GM23338 (cell line): ENCODE results near the gene GNRH2. TPM values are rescaled to one million over a fixed set of nuclear protein-coding genes. Genes with fewer than 3 reads are reported as not detected.

Source experiments
- ATAC-seq: fragments of 200-7000 bp; cut with Tn5 transposase; 3 replicates; pipeline ENCODE4 v1.9.1; 2020
- DNase-seq: peaks from one replicate; pipeline ENCODE4 v3.0.0-alpha.2; 2015; ENCODE audit warnings: low spot score
- H2AFZ ChIP-seq: fragments of 200-600 bp; sonication (generic); 2 replicates; pipeline ENCODE4 v1.8.0; 2016; ENCODE audit warnings: antibody characterized with exemption, mild to moderate bottlenecking, moderate library complexity
- H3F3A ChIP-seq: fragments of 200-600 bp; sonication (generic); replicated peaks from 2 replicates; pipeline ENCODE4 v1.8.0; 2017; ENCODE audit warnings: antibody characterized with exemption, mixed run types, low read depth
- H3K27ac ChIP-seq: fragments of 200-600 bp; sonication (generic); 2 replicates; pipeline ENCODE4 v1.6.1; 2016; ENCODE audit warnings: low read depth
- H3K27me3 ChIP-seq: fragments of 200-600 bp; sonication (generic); 2 replicates; pipeline ENCODE4 v1.8.0; 2016; ENCODE audit warnings: mild to moderate bottlenecking, mixed run types, moderate library complexity; ENCODE audit not compliant: insufficient read depth
- H3K36me3 ChIP-seq: fragments of 200-600 bp; sonication (generic); 2 replicates; pipeline ENCODE4 v1.8.0; 2016; ENCODE audit warnings: mild to moderate bottlenecking; ENCODE audit not compliant: insufficient read depth
- H3K4me1 ChIP-seq: fragments of 200-600 bp; sonication (generic); 2 replicates; pipeline ENCODE4 v1.8.0; 2016; ENCODE audit warnings: mild to moderate bottlenecking, moderate library complexity; ENCODE audit not compliant: insufficient read depth
- H3K4me2 ChIP-seq: fragments of 200-600 bp; sonication (generic); 2 replicates; pipeline ENCODE4 v1.7.1; 2017; ENCODE audit warnings: mixed run types
- H3K4me3 ChIP-seq: fragments of 200-600 bp; sonication (generic); 2 replicates; pipeline ENCODE4 v1.6.1; 2016; ENCODE audit warnings: mixed run types
- H3K79me2 ChIP-seq: fragments of 200-600 bp; sonication (generic); replicated peaks from 2 replicates; pipeline ENCODE4 v1.8.0; 2017; ENCODE audit warnings: mild to moderate bottlenecking; ENCODE audit not compliant: insufficient read depth
- H3K9me2 ChIP-seq: fragments of 200-600 bp; sonication (generic); 2 replicates; pipeline ENCODE4 v1.8.0; 2017; ENCODE audit not compliant: insufficient read depth
- H4K20me1 ChIP-seq: fragments of 200-600 bp; sonication (generic); replicated peaks from 2 replicates; pipeline ENCODE4 v1.8.0; 2017; ENCODE audit warnings: mild to moderate bottlenecking; ENCODE audit not compliant: insufficient read depth
- H3K27ac Mint-ChIP-seq: 2 replicates; pipeline ENCODE4 v1.8.0; 2020; ENCODE audit warnings: inconsistent platforms, mild to moderate bottlenecking, moderate library complexity, mixed read lengths
- H3K27me3 Mint-ChIP-seq: 3 replicates; pipeline ENCODE4 v1.8.0; 2022; ENCODE audit warnings: low read depth, mild to moderate bottlenecking, moderate library complexity, mixed read lengths, inconsistent platforms; ENCODE audit not compliant: insufficient read depth, poor library complexity
- H3K36me3 Mint-ChIP-seq: 3 replicates; pipeline ENCODE4 v1.8.0; 2021; ENCODE audit warnings: low read depth, mild to moderate bottlenecking, inconsistent platforms, moderate library complexity, mixed read lengths
- H3K4me1 Mint-ChIP-seq: 3 replicates; pipeline ENCODE4 v1.8.0; 2020; ENCODE audit warnings: mild to moderate bottlenecking, inconsistent platforms, mixed read lengths
- H3K4me3 Mint-ChIP-seq: 3 replicates; pipeline ENCODE4 v1.8.0; 2021; ENCODE audit warnings: moderate library complexity, mild to moderate bottlenecking, inconsistent platforms, mixed read lengths
- H3K9me3 Mint-ChIP-seq: 3 replicates; pipeline ENCODE4 v1.8.0; 2020; ENCODE audit warnings: moderate library complexity, mild to moderate bottlenecking, inconsistent platforms, mixed read lengths
- CTCF ChIP-seq, 2 experiments: fragments of 200-600 bp in 1 of 2; sonication (generic) in 1 of 2; conservative IDR thresholded peaks; 2 replicates each; pipeline versions ENCODE4 v1.5.1 to v1.6.1; 2016 to 2017; ENCODE audit warnings: antibody characterized with exemption in 2 of 2, low read depth in 2 of 2, mild to moderate bottlenecking in 2 of 2, moderate library complexity in 1 of 2
- EZH2 ChIP-seq: fragments of 200-600 bp; sonication (generic); IDR thresholded peaks from one replicate; pipeline ENCODE4 v1.8.0; 2017; ENCODE audit warnings: antibody characterized with exemption, mild to moderate bottlenecking, low read depth; ENCODE audit not compliant: unreplicated experiment
- EZH2phosphoT487 ChIP-seq: fragments of 200-600 bp; sonication (generic); IDR thresholded peaks from one replicate; pipeline ENCODE4 v1.8.1; 2018; ENCODE audit warnings: antibody characterized with exemption; ENCODE audit not compliant: unreplicated experiment
- JUNB ChIP-seq: IDR thresholded peaks from one replicate; pipeline ENCODE4 v1.6.1; 2016; ENCODE audit warnings: antibody characterized with exemption; ENCODE audit not compliant: unreplicated experiment
- NANOG ChIP-seq: IDR thresholded peaks from 2 replicates; pipeline ENCODE4 v1.6.1; 2016; ENCODE audit warnings: antibody characterized with exemption, borderline replicate concordance
- POLR2AphosphoS5 ChIP-seq: IDR thresholded peaks from 2 replicates; pipeline ENCODE4 v1.6.1; 2016; ENCODE audit warnings: antibody characterized with exemption, low read depth
- STAT1 ChIP-seq: IDR thresholded peaks from one replicate; pipeline ENCODE4 v1.6.1; 2016; ENCODE audit warnings: antibody characterized with exemption; ENCODE audit not compliant: unreplicated experiment
- ZNF114 ChIP-seq: fragments of 250-450 bp; sonication (Bioruptor Pico); IDR thresholded peaks from 2 replicates; pipeline ENCODE4 v1.5.0; 2020; ENCODE audit warnings: mild to moderate bottlenecking, moderate library complexity
- ZNF462 ChIP-seq: fragments of 250-450 bp; sonication (Bioruptor Pico); IDR thresholded peaks from 2 replicates; pipeline ENCODE4 v1.5.0; 2020; ENCODE audit warnings: mild to moderate bottlenecking, moderate library complexity
- polyA plus RNA-seq: library from polyadenylated mRNA; unstranded; fragments of >200 nt; fragmentation: Nextera tagmentation; extraction: Ambion mirVana; gene quantifications from 2 replicates; pipeline ENCODE4 v1.2.1, GENCODE V29; 2016
- total RNA-seq: library from RNA; depleted of rRNA; stranded (reverse); fragments of >200 nt; shearing (Covaris generic); gene quantifications from 2 replicates; pipeline ENCODE4 v1.2.3, GENCODE V29; 2014

The GNRH2 gene
- total and polyA plus RNA-seq, 2 experiments from 2014 or later = not detected

GRCh38 chr20:3032624-3033023 lies 10.8 kb upstream of the GNRH2 start:
- Histone ChIP-seq H3K4me2 (no peak overlapping the region), H3K9me2 (no peaks in the 10 kb centered on the region), H3K4me3 (no peak overlapping the region), H3K79me2 (no peaks in the 10 kb centered on the region), H3K36me3 (peaks cover 8% of the 10 kb centered on the region; the same call in 1 of the 2 replicates), H3K4me1 (no peaks in the 10 kb centered on the region), H3K27me3 (no peaks in the 10 kb centered on the region), H3K27ac (no peak overlapping the region), H3F3A (no peaks in the 10 kb centered on the region), H4K20me1 (peaks cover 4% of the 10 kb centered on the region; the same call in 1 of the 2 replicates), H2AFZ (no peak overlapping the region)
- Mint-ChIP-seq H3K9me3 (no peaks in the 10 kb centered on the region), H3K4me1 (no peaks in the 10 kb centered on the region), H3K27me3 (peaks cover 2% of the 10 kb centered on the region), H3K27ac (no peak overlapping the region), H3K4me3 (no peak overlapping the region), H3K36me3 (peaks cover 34% of the 10 kb centered on the region)
- TF ChIP-seq CTCF (conservative IDR thresholded peaks at IDR 0.05; ENCODE audit: low read depth in 2 of 2) (no peak), STAT1 (no peak), NANOG (no peak), POLR2AphosphoS5 (no peak)
- no peak for ATAC-seq
- no peak for DNase-seq

- H4K20me1 ChIP-seq = 0 out of 2 replicates have a peak, but pooled peaks cover 4% of the 10 kb centered on the region
- peaks cover 13% of the 10 kb centered on the region for H3K4me1 ChIP-seq
- H3F3A ChIP-seq = no peaks in the 10 kb centered on the region
- peaks cover 51% of the 10 kb centered on the region for H3K36me3 Mint-ChIP-seq
- no peak overlapping the region for H3K4me3 Mint-ChIP-seq
- H3K9me3 Mint-ChIP-seq = no peaks in the 10 kb centered on the region; the same call in 2 of the 3 replicates
- H3K4me3 ChIP-seq = no peak overlapping the region
- peaks cover 3% of the 10 kb centered on the region; the same call in 1 of the 2 replicates for H3K36me3 ChIP-seq
- H3K4me1 Mint-ChIP-seq = peaks cover 13% of the 10 kb centered on the region
- H3K27ac ChIP-seq = no peak overlapping the region
- TF ChIP-seq POLR2AphosphoS5 = no peak
- TF ChIP-seq EZH2 = no peak
- no peak for TF ChIP-seq JUNB
- no peak for DNase-seq
- H3K27ac Mint-ChIP-seq = no peak overlapping the region
- no peak for ATAC-seq
- no peaks in the 10 kb centered on the region for H3K9me2 ChIP-seq
- H2AFZ ChIP-seq = no peak overlapping the region
- no peaks in the 10 kb centered on the region for H3K27me3 ChIP-seq
- no peak overlapping the region for H3K4me2 ChIP-seq
- H3K27me3 Mint-ChIP-seq = peaks cover 4% of the 10 kb centered on the region
- no peaks in the 10 kb centered on the region for H3K79me2 ChIP-seq
Measured at GRCh38 chr20:3037654-3038053, 5.8 kb upstream of the GNRH2 start.

GRCh38 chr20:3038454-3038853 lies 5.0 kb upstream of the GNRH2 start:
- no peak for ATAC-seq
- no peak overlapping the region for H3K27ac Mint-ChIP-seq
- TF ChIP-seq ZNF462 (CRISPR knock-in tag) (no peak), POLR2AphosphoS5 (no peak), EZH2phosphoT487 (no peak), ZNF114 (CRISPR knock-in tag) (no peak), NANOG (no peak), STAT1 (no peak)

More at GRCh38 chr20:3038454-3038853, 5.0 kb upstream of the GNRH2 start:
- Histone ChIP-seq H4K20me1 (0 out of 2 replicates have a peak, but pooled peaks cover 4% of the 10 kb centered on the region), H3K4me2 (no peak overlapping the region), H3K27ac (no peak overlapping the region), H2AFZ (no peak overlapping the region), H3F3A (no peaks in the 10 kb centered on the region), H3K36me3 (peaks cover 3% of the 10 kb centered on the region; the same call in 1 of the 2 replicates), H3K4me1 (peaks cover 17% of the 10 kb centered on the region), H3K4me3 (no peak overlapping the region), H3K9me2 (no peaks in the 10 kb centered on the region), H3K27me3 (no peaks in the 10 kb centered on the region), H3K79me2 (no peaks in the 10 kb centered on the region)
- H3K36me3 Mint-ChIP-seq = peaks cover 51% of the 10 kb centered on the region
- H3K4me3 Mint-ChIP-seq = no peak overlapping the region
- H3K27me3 Mint-ChIP-seq = peaks cover 12% of the 10 kb centered on the region
- H3K9me3 Mint-ChIP-seq = no peaks in the 10 kb centered on the region; the same call in 2 of the 3 replicates
- peaks cover 14% of the 10 kb centered on the region for H3K4me1 Mint-ChIP-seq
- no peak for DNase-seq
